Hepatocyte (in vitro differentiated cells): ENCODE measurements around the gene BRPF3. TPM values are rescaled to one million over a fixed set of nuclear protein-coding genes. Genes with fewer than 3 reads are reported as not detected.

Experiments used
- DNase-seq: peaks from one replicate; pipeline ENCODE4 v3.0.0-alpha.2; 2016; ENCODE audit warnings: low spot score
- H2AFZ ChIP-seq: fragments of 200-600 bp; sonication (generic); 2 replicates; pipeline ENCODE4 v1.6.0; 2016; ENCODE audit warnings: antibody characterized with exemption, mild to moderate bottlenecking
- H3K27ac ChIP-seq: fragments of 200-600 bp; sonication (generic); 2 replicates; pipeline ENCODE4 v1.5.1; 2016; ENCODE audit warnings: mild to moderate bottlenecking
- H3K27me3 ChIP-seq: fragments of 200-600 bp; sonication (generic); 2 replicates; pipeline ENCODE4 v1.6.1; 2016
- H3K36me3 ChIP-seq: fragments of 200-600 bp; sonication (generic); replicated peaks from 2 replicates; pipeline ENCODE4 v1.5.1; 2016; ENCODE audit warnings: low read depth; ENCODE audit not compliant: insufficient read depth
- H3K4me1 ChIP-seq: fragments of 200-600 bp; sonication (generic); 2 replicates; pipeline ENCODE4 v1.5.1; 2016; ENCODE audit warnings: mild to moderate bottlenecking, moderate library complexity; ENCODE audit not compliant: insufficient read depth
- H3K4me2 ChIP-seq: fragments of 200-600 bp; sonication (generic); 2 replicates; pipeline ENCODE4 v1.6.0; 2016
- H3K4me3 ChIP-seq: fragments of 200-600 bp; sonication (generic); 2 replicates; pipeline ENCODE4 v1.5.1; 2016; ENCODE audit warnings: mild to moderate bottlenecking
- H3K79me2 ChIP-seq: fragments of 200-600 bp; sonication (generic); 2 replicates; pipeline ENCODE4 v1.6.0; 2017; ENCODE audit warnings: mild to moderate bottlenecking
- H3K9me2 ChIP-seq: fragments of 200-600 bp; sonication (generic); replicated peaks from 2 replicates; pipeline ENCODE4 v1.6.0; 2017; ENCODE audit warnings: mild to moderate bottlenecking; ENCODE audit not compliant: insufficient read depth
- H3K9me3 ChIP-seq: fragments of 200-600 bp; sonication (generic); 2 replicates; pipeline ENCODE4 v1.5.1; 2016; ENCODE audit warnings: low read depth, mild to moderate bottlenecking
- H4K20me1 ChIP-seq: fragments of 200-600 bp; sonication (generic); 2 replicates; pipeline ENCODE4 v1.6.0; 2016; ENCODE audit warnings: mild to moderate bottlenecking; ENCODE audit not compliant: insufficient read depth, poor library complexity, severe bottlenecking
- EZH2 ChIP-seq: fragments of 200-600 bp; sonication (generic); IDR thresholded peaks from 2 replicates; pipeline ENCODE4 v1.6.1; 2016; ENCODE audit warnings: antibody characterized with exemption, mild to moderate bottlenecking, borderline replicate concordance
- EZH2phosphoT487 ChIP-seq: fragments of 200-600 bp; sonication (generic); IDR thresholded peaks from one replicate; pipeline ENCODE4 v1.6.1; 2018; ENCODE audit warnings: antibody characterized with exemption, mild to moderate bottlenecking, low read depth, moderate library complexity; ENCODE audit not compliant: unreplicated experiment, severe bottlenecking
- WGBS: methylation state at CpG from one replicate; pipeline ENCODE4 v1.1.6; 2016; ENCODE audit warnings: low lambda C conversion rate; ENCODE audit errors: missing lambda C conversion rate; 5-methylcytosine and 5-hydroxymethylcytosine counted together
- polyA plus RNA-seq: library from polyadenylated mRNA; unstranded; fragments of >200 nt; fragmentation: Nextera tagmentation; extraction: Ambion mirVana; gene quantifications from 2 replicates; pipeline ENCODE4 v1.2.1, GENCODE V29; 2016
- total RNA-seq: library from RNA; depleted of rRNA; stranded (reverse); fragments of >200 nt; gene quantifications from 2 replicates; pipeline ENCODE4 v1.2.3, GENCODE V29; 2014
- TF ChIP-seq, protein P1 (sequence below): fragments of 200-600 bp; sonication (generic); IDR thresholded peaks from 2 replicates; pipeline ENCODE4 v1.5.1; 2016; ENCODE audit warnings: antibody characterized with exemption, mild to moderate bottlenecking; ENCODE audit not compliant: poor library complexity

Gene BRPF3
- total and polyA plus RNA-seq, 2 experiments from 2014 or later: 25.5 to 31.4 TPM

DNA sequence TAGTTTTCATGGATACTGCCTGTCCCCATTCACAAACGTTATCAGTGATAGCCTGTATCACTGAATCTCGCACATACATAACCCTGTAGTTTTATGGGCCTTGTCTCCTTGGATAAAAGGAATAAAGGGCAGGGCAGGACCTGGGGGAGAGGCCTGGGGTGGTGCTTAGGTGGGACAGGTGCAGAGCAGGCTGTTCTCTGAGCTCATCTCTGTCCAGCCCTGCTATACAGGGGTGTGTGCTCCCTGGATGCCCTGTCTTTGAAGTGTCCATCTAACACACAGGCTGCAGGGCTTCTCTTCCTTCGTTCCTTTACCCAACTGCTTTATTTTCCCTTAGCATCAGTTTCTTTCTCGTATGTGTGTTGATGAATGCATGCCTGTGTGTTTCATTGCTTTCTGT lies 26.4 kb downstream of the BRPF3 start:
- Histone ChIP-seq H3K9me2 (no peaks in the 10 kb centered on the region), H3K79me2 (peaks cover 18% of the 10 kb centered on the region), H4K20me1 (peaks cover 2% of the 10 kb centered on the region), H3K4me1 (peaks cover 29% of the 10 kb centered on the region), H3K4me2 (no peak overlapping the region), H3K27ac (no peak overlapping the region), H3K4me3 (no peak overlapping the region), H3K27me3 (no peaks in the 10 kb centered on the region), H3K36me3 (no peaks in the 10 kb centered on the region), H2AFZ (no peak overlapping the region), H3K9me3 (no peaks in the 10 kb centered on the region)
- TF ChIP-seq, protein P1, sequence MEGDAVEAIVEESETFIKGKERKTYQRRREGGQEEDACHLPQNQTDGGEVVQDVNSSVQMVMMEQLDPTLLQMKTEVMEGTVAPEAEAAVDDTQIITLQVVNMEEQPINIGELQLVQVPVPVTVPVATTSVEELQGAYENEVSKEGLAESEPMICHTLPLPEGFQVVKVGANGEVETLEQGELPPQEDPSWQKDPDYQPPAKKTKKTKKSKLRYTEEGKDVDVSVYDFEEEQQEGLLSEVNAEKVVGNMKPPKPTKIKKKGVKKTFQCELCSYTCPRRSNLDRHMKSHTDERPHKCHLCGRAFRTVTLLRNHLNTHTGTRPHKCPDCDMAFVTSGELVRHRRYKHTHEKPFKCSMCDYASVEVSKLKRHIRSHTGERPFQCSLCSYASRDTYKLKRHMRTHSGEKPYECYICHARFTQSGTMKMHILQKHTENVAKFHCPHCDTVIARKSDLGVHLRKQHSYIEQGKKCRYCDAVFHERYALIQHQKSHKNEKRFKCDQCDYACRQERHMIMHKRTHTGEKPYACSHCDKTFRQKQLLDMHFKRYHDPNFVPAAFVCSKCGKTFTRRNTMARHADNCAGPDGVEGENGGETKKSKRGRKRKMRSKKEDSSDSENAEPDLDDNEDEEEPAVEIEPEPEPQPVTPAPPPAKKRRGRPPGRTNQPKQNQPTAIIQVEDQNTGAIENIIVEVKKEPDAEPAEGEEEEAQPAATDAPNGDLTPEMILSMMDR: no peak
- TF ChIP-seq EZH2phosphoT487 (no peak), EZH2 (no peak)
- no peak for DNase-seq
- 82% methylated on average over 4 of the region's 4 CpGs for whole genome bisulfite sequencing

DNA sequence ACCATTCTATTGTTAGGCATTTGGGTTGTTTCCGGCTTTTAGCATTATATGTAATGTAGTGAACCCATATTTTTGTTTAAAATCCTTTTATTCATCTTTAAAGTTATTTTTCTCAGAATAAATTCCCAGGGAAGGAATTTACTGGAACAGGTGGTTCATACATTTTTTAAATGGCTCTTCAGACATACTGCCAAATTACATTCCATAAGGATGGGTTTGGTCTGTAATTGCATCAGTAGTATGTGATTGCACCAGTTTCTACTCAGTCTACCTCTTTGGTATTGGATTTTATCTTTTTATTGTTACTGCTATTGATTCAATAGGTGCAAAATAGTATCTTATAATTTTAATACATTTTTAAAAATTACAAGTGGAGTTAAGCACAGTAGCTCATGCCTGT lies 27.2 kb downstream of the BRPF3 start:
- no peak overlapping the region for H2AFZ ChIP-seq
- H3K79me2 ChIP-seq: peaks cover 18% of the 10 kb centered on the region
- H3K9me3 ChIP-seq: no peaks in the 10 kb centered on the region
- no peak overlapping the region for H3K4me3 ChIP-seq
- H3K4me1 ChIP-seq: peaks cover 29% of the 10 kb centered on the region
- H3K27ac ChIP-seq: no peak overlapping the region
- no peaks in the 10 kb centered on the region for H3K36me3 ChIP-seq
- no peaks in the 10 kb centered on the region for H3K27me3 ChIP-seq
- peaks cover 7% of the 10 kb centered on the region for H4K20me1 ChIP-seq
- H3K9me2 ChIP-seq: no peaks in the 10 kb centered on the region
- no peak for TF ChIP-seq EZH2
- TF ChIP-seq EZH2phosphoT487: no peak
- TF ChIP-seq, protein P1: no peak
- no peak overlapping the region for H3K4me2 ChIP-seq
- 97% methylated on average over 1 of the region's 1 CpG for WGBS
- DNase-seq: no peak

- Histone ChIP-seq H3K4me2 (no peak overlapping the region), H3K79me2 (peaks cover 18% of the 10 kb centered on the region), H3K4me1 (peaks cover 20% of the 10 kb centered on the region), H3K27me3 (no peaks in the 10 kb centered on the region), H3K36me3 (no peaks in the 10 kb centered on the region), H3K9me3 (no peaks in the 10 kb centered on the region), H3K27ac (peak overlapping the region; percentile 27), H3K9me2 (no peaks in the 10 kb centered on the region), H2AFZ (no peak overlapping the region), H4K20me1 (peaks cover 7% of the 10 kb centered on the region), H3K4me3 (no peak overlapping the region)
- TF ChIP-seq EZH2phosphoT487 (no peak), EZH2 (no peak)
- TF ChIP-seq, protein P1: no peak
- 64% methylated on average over 5 of the region's 5 CpGs for WGBS
- DNase-seq: no peak
These were observed 28.4 kb downstream of the BRPF3 start for GRCh38 chr6:36224918-36225461.
